DOHH2 (cell line): ENCODE measurements around the gene MICAL2.

Source experiments
- EZH2phosphoT487 ChIP-seq: fragments of 200-600 bp; sonication (generic); IDR thresholded peaks from 2 replicates; pipeline ENCODE4 v1.6.1; 2017; ENCODE audit warnings: borderline replicate concordance, mild to moderate bottlenecking, antibody characterized with exemption, low read length, moderate library complexity, mixed read lengths
- TF ChIP-seq, protein P1 (sequence below): fragments of 200-600 bp; sonication (generic); IDR thresholded peaks from one replicate; pipeline ENCODE4 v1.5.1; 2014; ENCODE audit warnings: antibody characterized with exemption, mild to moderate bottlenecking, low read depth, low read length; ENCODE audit not compliant: poor library complexity, severe bottlenecking

- no peak for TF ChIP-seq EZH2phosphoT487
- TF ChIP-seq, protein P1, sequence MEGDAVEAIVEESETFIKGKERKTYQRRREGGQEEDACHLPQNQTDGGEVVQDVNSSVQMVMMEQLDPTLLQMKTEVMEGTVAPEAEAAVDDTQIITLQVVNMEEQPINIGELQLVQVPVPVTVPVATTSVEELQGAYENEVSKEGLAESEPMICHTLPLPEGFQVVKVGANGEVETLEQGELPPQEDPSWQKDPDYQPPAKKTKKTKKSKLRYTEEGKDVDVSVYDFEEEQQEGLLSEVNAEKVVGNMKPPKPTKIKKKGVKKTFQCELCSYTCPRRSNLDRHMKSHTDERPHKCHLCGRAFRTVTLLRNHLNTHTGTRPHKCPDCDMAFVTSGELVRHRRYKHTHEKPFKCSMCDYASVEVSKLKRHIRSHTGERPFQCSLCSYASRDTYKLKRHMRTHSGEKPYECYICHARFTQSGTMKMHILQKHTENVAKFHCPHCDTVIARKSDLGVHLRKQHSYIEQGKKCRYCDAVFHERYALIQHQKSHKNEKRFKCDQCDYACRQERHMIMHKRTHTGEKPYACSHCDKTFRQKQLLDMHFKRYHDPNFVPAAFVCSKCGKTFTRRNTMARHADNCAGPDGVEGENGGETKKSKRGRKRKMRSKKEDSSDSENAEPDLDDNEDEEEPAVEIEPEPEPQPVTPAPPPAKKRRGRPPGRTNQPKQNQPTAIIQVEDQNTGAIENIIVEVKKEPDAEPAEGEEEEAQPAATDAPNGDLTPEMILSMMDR, result no peak
Observed at GRCh38 chr11:12102588-12103410, 7.6 kb upstream of the MICAL2 start.
